ENCODE data around the gene PLXNB3.

PLXNB3 gene

DNA sequence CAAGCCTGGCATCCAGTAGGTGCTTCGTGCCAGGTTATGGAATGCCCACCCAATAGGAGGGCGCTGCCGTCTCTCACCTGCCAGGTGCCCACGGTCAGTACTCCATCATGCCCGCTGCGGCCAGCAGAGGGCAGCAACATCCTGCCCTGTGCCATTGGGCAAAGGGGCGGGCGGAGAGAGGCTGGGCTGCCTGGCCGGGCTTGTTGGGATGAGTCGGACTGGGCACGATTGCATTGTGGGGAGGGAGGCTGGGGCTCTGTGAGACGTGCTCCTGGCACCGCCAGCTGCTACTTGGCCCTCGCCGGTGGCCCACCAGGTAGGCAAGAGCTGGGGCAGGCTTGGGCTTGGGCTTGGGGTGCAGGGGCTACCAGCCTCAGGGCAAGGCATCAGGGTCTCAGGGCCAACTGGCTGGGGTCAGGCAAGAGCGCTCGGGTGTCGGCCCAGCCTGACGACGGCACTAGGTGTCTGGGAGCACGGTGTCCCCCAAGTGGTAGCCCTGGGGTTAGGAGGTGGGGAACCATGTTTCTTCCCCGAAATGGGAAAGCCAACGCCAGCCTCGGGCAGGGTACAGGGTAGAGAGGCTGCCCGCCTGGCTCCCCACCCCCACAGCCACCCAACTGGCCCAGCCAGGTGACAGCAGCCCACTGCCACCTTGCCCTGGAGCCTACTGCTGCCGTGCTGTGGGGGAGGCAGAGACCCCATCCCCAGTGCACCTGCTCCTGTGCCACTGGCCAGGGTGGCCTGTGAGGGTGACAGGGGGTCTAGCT, at the start of gene PLXNB3:
Gene PLXNB3, plus strand, starts transcription at position 261 of the 767 bp plus-strand sequence. CDS start 1,287 bp downstream, outside the sequence.
- DNase-seq (ENCODE audit: low read depth), result peak; percentile 25
- peak within 1 kb of the TSS; percentile 53 for H3K4me3 ChIP-seq (ENCODE audit: control insufficient read depth, low read depth, low read length)
- TF ChIP-seq, protein P1, sequence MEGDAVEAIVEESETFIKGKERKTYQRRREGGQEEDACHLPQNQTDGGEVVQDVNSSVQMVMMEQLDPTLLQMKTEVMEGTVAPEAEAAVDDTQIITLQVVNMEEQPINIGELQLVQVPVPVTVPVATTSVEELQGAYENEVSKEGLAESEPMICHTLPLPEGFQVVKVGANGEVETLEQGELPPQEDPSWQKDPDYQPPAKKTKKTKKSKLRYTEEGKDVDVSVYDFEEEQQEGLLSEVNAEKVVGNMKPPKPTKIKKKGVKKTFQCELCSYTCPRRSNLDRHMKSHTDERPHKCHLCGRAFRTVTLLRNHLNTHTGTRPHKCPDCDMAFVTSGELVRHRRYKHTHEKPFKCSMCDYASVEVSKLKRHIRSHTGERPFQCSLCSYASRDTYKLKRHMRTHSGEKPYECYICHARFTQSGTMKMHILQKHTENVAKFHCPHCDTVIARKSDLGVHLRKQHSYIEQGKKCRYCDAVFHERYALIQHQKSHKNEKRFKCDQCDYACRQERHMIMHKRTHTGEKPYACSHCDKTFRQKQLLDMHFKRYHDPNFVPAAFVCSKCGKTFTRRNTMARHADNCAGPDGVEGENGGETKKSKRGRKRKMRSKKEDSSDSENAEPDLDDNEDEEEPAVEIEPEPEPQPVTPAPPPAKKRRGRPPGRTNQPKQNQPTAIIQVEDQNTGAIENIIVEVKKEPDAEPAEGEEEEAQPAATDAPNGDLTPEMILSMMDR (IDR thresholded peaks at IDR 0.05; ENCODE audit: control insufficient read depth, insufficient read depth, low read depth, low read length, missing control alignments), result peak; percentile 91

DNA sequence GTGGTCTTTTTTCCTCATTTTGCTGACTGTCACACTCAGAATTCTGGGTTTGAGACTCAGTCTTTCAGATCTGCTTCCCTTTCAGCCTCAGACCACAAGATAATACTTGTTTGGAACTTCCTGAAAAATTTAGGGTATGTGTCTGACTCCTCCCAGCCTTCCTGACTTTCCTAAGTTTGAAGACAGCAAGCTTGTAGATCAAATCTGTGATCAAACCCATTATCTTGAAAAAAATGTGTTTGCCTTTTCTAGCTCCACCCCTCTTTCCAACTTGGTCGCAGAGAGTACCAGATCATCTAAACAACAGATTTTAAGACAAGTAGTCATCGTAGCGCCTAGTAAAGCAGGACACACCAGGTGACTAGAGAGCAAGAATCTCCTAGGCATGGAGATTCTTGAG, 49.8 kb upstream of the PLXNB3 start:
- TF ChIP-seq, protein P1 (IDR thresholded peaks at IDR 0.05; ENCODE audit: control insufficient read depth, insufficient read depth, low read depth, low read length, missing control alignments), result no peak
- DNase-seq (ENCODE audit: low read depth), result no peak
- H3K4me3 ChIP-seq (ENCODE audit: control insufficient read depth, low read depth, low read length), result no peak overlapping the region

DNA sequence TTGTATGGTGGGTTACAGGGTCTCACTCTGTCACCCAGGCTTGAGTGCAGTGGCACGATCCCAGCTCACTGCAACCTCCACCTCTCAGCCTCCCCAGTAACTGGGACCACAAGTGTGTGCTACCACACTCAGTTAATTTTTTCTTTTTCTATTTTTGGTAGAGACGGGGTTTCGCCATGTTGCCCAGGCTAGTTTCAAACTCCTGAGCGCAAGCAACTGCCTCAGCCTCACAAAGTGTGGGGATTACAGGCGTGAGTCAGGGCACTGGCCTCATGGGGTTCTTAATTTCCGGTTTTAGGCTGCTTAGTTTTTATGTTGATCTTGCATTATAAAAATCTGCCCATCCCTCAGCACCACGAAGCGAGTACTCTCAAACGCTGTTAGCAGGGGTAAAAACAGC, 46.6 kb upstream of the PLXNB3 start:
- DNase-seq (ENCODE audit: low read depth), result no peak
- TF ChIP-seq, protein P1 (IDR thresholded peaks at IDR 0.05; ENCODE audit: control insufficient read depth, insufficient read depth, low read depth, low read length, missing control alignments), result no peak
- no peak overlapping the region for H3K4me3 ChIP-seq (ENCODE audit: control insufficient read depth, low read depth, low read length)

DNA sequence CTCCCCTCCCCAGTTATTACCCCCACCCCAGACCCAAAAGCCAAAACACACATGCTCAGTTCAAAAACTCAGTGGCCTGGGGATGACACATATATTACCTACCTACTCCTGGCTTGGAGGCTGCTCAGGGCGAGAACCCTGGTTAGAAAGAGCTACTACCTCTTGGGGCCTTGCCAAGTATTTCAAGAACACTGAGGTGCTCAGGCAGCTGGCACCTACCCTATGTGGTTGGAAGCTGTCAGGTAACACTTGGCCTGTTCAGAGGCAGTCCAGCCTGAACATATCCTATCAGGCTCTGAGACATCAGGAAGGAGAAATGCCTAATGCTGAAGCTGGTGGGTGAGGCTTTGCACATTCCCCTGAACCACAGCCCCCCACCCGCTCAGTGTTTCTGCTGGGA, 44.8 kb upstream of the PLXNB3 start:
- DNase-seq (ENCODE audit: low read depth), result no peak
- no peak overlapping the region for H3K4me3 ChIP-seq (ENCODE audit: control insufficient read depth, low read depth, low read length)
- TF ChIP-seq, protein P1 (IDR thresholded peaks at IDR 0.05; ENCODE audit: control insufficient read depth, insufficient read depth, low read depth, low read length, missing control alignments), result no peak

DNA sequence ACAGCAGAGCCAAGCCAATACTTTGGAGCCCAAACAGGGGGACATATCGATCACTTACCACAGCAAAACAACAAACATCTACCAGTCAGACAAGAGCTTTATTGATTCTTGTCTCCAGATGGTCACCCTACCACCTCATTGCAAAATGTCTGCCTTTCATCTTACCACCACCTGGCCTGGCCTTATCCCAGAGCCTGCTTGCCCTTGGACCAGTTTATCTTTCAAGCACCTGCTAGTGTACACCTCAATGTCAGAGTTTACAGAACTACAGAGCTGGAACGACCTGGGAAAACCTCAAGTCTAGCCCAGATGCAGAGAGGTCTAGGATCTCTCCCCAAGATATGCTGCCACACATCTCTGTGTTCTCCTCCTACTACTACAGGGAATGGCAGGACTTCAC, 44.3 kb upstream of the PLXNB3 start:
- no peak for DNase-seq (ENCODE audit: low read depth)
- TF ChIP-seq, protein P1 (IDR thresholded peaks at IDR 0.05; ENCODE audit: control insufficient read depth, insufficient read depth, low read depth, low read length, missing control alignments), result no peak

DNA sequence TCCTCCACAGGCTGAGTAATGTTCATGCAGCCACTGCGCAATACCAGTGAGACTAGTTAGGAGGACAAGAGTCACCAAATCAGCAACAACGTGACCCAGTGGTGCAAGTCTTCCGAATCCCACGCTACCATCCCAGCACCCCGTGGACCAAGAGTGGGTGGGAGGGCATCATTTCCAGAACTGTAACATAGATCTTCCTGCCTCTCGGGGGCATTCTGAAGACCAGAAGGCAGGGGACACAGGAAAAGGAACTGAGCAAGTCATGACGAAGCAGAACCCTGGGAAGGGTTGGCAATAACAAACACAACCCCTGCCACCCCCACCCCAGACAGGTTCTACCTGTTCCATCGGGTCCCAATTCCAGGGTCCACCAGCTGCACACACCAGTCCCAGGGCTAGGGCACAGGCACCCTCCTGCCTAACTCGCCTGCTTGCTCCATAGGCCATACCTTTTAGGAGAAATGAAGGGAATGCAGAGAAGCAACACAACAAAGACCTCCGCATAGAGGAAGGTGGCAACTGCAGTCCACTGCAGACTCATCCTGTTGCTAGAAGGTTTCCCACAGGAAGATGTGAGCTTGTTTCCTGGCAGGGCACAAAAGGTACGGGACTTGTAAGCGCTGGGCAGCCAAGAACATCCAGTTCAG, 41.2 kb upstream of the PLXNB3 start:
- DNase-seq (ENCODE audit: low read depth), result no peak
- TF ChIP-seq, protein P1 (IDR thresholded peaks at IDR 0.05; ENCODE audit: control insufficient read depth, insufficient read depth, low read depth, low read length, missing control alignments), result no peak
- peak overlapping the region; percentile 56 for H3K4me3 ChIP-seq (ENCODE audit: control insufficient read depth, low read depth, low read length)

More for the DNA sequence above, 44.3 kb upstream of the PLXNB3 start:
- no peak overlapping the region for H3K4me3 ChIP-seq (ENCODE audit: control insufficient read depth, low read depth, low read length)
